HG03442 (cell line): ENCODE results near the gene RABAC1.
"Not testable (repeated sequence)": the region's sequence is repeated elsewhere in the genome, so short reads cannot be mapped to it uniquely, and the experiment has no call there.

Source experiments
- ATAC-seq: cut with Tn5 transposase; IDR thresholded peaks from one replicate; pipeline ENCODE4 v1.9.1; 2021; ENCODE audit warnings: mild to moderate bottlenecking, moderate library complexity; ENCODE audit not compliant: unreplicated experiment

The RABAC1 gene

DNA sequence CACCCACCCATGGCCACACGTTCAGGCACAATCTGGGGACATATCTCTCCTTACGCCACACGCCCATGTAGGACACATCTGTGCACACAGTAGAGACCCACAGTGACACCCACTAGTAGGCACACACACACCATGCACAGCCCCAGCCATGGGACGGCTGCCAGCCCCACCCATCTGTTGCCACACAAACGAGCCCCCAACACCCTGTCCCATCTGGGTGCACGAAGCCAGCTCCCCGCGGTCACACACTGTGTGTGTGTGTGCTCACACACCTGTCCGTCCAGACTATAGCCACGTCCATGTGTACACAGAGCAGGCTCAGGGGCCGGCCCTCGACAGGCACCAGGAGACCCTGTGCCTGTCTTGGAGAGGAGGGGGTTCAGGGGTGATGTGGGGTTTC lies 41.4 kb downstream of the RABAC1 start:
- ATAC-seq = no peak

DNA sequence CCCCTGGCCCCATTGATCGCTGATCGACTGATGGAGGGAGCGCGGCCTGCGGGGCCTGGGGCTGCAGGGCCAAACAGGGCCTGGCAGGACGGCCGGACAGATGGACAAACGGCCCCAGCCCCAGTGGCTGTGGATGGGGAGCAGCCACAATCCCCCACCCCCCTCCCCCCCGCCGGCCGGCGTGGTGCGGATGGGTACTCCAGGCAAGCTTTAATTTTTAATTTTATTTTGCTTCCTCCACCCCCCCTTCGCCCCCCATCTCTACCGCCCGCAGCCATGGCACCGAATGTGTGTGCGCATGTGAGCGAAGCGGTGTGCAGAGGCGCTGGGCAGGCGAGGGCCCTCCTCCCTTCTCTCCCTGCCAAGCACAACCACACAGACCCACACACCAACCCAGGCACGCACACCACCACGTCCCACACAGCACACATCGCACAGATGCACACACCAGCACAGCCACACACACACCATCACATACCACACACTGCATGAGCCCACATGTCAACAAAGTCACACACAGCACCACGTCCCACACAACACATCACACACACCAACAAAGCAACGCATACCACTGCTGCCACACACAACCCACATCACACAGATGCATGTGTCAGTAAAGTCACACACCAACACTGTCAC lies 43.2 kb downstream of the RABAC1 start:
- no peak for ATAC-seq

DNA sequence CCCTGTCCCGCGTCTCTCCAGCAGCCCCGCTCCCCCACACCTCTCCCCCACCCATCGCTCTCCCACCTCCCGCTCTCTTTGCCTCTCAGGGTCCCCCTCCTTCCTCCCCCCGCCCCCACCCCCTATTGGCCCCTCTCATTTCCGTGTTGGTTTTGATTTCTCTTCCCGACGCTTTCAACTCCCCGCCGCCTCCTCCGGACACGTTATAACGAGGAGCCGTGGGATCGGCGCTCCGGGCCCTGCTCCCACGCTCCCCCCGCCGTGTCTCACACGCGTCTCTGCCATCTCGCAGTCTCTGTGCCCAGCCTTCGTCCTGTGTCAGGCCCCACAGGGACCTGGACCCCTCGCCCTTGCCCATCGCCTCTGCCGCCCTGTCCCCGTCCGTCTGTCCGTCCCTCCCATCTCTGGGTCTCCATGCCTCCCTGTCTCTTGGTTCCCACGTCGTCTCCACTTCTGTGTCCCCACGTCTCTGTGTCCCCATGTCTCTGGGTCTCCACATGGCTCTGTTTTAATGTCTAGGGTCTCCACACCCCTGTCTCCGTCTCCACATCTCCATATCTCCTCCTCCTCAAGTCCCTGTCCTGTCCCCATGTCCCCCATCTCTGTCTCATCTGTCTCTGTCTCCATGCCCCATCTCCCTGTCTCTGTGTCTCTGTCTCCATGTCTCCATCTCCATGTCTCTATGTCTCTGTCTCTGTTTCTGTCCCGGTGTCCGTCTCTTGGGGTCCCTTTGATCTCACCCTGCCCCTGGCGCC lies 43.9 kb downstream of the RABAC1 start:
- ATAC-seq = no peak

DNA sequence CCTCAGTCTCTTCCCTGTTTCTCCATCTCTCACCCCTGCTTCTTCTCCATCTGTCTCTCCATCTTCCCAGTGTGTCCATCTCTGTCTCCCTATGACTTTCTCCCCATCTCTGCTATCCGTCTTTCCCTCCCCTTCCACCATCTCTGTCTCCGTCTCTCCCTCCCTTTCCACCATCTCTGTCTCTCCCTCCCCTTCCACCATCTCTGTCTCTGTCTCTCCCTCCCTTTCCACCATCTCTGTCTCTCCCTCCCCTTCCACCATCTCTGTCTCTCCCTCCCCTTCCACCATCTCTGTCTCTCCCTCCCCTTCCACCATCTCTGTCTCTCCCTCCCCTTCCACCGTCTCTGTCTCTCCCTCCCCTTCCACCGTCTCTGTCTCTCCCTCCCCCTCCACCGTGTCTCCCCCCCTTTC lies 44.7 kb downstream of the RABAC1 start:
- not testable (repeated sequence) for ATAC-seq

DNA sequence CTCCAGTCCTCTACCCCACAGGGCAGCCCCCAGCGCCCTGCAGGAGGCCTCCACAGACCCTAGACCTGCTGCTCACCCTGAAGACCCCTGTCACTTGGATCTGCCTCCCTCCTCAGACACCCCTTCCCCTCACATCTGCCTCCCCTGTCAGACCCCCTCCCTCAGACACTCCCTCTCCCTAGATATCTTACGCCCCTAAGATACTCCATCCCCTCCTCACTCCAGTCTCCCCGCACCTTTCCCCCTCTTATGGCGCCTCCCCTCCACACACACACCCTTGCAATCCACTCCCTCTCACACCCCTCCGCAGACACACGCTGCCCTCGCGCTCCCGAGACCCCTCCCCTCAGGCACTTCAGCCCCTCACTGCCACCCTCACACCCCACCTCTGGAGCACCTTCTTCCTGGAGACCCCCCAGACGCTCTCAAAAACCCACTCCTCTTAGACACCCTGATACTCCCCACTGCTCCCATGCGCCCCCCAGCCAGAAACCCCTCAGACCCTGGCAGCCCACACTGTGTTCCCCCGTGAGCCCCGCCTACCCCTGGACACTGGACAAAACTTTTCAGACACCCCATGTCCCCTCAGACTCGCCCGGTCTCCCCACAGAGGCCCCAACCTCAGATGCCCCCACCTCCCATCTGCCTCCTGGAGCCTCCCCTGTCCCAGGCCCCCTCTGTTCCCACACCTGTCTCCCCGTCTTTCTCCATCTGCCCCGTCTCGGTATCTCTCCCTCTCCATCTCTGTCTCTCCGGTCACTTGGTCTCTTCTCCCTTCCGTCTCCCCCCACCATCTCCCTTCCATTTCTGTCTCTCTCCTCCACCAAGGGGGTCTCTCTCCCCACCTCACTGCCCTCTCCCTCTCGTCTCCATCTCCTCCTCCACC lies 45.3 kb downstream of the RABAC1 start:
- ATAC-seq = no peak

DNA sequence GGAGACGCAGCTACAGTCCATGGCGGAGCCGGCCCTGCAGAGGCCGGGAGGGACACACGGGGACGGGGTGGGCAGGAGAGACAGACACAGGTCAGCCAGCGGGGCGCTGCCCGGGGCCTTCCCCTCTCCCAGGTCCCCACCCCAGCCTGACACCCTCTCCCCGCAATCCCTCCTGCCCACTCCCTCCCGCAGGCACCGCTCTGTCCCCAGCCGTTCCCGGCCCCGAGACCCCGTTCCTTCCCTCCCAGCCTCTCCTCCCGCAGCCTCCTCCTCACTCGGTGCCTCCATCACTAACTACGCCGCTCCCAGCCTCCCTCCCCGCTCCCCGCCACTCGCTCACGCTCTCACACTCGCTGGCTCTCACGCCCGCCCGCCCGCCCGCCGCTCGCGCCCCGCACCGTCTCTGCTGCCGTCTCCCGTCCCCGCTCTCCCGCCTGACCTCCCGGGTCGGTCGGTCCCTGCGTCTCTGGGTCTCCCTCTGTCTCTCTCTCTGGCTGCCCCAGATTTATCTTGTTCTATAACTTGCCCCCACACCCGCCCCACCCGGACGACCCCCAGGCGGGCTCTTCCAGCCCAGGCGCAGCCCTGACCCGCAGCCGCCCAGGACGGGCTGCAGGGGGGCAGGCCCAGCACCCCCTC lies 46.1 kb downstream of the RABAC1 start:
- no peak for ATAC-seq

DNA sequence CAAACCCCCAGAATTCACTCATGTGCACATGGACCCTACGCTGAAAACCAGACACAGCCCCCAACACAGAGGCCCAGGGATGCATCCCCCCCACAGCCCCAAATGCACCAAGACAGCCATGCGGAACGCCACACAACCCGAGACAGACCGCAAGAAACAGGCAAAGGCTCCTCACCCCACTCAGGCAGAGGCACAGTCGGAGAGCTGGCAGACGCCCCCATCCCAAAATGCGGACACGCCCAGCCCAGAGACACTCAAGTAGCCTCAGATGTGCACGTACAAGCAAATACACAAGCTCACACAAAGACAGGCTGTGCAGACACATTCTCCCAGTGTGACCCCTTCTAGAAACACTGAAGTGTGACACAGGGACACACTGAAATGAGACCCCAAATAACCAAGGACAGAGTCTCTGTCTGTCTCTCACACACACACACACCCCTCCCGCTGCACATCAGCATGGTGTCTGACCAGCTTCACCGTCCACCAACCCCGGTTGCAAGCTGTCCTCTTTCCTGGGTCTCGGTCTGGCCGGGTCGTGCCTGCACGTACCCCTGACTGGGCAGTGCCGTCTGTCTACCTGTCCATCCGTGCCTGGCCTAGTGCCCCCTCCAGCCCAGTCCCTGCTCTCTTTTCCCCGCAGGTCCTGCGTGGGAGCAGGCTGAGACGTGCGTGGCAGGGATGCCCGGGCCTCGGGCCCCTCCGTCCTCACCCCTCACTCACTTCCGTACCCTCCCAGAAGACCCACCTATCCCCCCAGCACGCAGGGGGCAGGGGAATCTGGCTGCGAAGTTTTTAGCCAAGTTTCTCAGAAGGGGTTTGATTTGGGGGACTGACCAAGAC lies 47.0 kb downstream of the RABAC1 start:
- no peak for ATAC-seq

DNA sequence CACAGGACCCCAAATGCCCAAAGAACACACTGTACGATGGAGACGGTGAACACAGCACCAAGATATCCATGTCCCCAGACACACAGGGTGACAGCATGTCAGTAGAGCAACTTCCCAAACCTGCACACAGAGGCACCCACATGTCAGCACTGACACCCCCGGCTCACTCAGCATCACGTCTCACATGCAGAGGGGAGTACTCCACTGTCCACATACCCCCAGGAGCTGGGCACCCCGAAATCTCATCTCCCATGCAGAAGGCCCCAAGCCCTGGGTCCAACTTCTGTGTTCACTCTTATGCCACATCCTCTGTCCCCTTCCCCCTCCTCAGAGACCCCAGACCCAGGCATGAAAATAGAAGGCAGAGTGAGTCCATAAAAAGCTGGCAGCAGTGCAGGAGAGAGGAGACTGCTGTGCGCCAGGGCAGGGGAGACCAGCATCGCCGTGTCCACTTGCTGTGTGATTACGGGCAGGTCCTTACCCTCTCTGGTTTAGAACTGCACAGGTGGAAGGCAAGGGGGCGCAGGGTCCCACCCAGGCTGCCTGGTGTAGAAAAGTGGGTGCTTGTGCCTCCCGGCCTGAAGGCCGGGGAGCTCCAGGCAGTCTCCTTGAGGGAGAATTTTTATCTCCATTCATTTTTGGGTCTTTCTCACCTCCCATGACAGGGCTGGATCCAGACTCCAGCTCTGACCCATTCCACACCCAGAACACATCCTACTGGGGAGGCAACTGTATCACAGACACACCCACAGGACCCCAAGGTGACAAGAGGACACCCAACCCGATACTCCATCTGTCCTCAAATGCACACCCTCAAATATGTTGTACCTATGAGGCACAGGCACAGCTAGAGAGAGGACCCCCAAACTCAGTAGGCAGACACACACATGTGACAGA lies 47.9 kb downstream of the RABAC1 start:
- no peak for ATAC-seq

DNA sequence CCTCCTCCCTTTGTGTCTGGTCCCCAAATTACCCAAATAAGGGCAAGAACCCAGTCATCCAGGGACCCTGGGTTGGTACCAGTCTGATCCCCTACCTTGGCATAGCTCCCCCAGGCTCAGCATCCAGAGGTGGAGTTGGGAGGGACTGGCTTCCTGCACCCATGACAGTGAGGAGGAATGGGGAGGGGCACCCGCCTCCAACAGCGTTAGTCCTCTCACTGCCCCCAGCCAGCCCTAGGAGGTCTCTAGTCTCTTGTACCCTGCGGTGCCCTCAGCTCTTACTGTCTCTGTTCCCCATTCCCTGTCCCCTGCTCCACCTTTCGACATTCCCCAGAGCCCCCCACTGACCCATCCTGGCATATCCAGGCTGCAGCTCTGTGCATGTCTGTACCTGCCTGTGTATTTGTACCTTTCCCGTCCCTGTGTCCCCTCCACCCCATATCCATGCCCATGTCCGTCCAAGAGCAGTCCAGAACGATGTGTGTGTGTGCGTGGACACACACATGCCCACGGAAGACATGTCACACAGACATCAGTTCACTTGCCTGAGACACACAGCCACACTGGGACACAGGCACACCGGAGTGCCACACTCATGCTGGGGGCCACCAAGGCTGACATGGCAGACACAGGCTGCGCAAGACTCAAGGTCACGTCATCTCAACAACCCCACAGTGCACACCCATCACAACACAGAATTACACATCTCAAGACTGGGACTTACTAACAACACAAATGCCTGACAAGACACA lies 48.7 kb downstream of the RABAC1 start:
- ATAC-seq = no peak

DNA sequence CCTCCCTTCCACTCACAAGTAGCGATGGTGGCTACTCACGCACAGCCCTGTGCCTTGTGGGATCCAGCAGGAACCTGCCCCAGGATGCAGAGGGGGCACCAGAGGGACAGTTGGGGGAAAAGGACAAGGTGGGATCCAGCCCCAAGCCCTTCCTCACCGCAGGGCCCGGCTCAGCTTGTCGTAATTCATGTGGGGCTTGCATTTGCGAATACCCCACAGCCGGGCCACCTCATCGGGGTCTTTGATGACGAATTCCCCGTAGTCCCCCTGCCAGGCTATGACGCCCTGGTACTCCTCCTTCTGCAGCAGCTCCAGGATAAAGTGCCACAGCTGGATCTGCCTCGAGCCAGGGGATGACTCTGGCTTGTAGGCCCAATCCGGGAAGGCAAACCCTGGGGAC lies 49.4 kb downstream of the RABAC1 start:
- no peak for ATAC-seq

DNA sequence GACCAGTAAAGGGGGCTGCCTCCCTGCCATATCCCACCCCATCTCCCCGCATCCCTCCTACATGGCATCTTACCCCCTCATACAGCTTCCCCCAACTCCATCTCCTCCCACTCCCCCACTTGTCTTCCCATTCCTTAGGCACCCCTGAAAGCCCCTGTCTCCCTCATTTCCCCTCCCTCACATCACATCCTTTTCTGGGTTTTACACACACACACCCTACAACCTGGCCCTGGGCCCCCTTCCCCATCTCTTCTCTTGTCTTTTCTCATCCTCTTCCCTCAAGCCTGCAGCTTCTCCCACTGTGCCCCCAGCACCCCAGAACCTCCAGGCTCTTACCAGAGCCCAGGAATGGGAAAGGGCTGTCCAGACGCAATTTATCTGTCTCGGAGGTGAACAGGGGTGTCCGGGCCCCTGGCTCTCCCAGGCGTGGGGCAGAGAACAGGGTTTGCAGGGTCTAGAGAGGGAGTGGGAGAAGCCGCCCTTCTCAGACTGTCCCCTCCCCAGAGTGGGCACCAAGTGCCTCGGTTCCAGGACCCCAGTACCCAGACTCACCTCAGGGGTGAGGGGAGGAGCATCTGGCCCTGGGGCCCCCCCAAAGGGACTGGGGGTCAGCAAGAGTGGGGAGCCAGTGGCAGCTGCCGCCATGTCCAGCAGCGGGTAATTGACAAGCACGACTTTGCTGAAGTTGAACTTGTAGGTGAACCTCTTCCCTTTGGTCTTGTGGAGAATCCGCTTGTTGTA lies 50.2 kb downstream of the RABAC1 start:
- ATAC-seq = no peak

DNA sequence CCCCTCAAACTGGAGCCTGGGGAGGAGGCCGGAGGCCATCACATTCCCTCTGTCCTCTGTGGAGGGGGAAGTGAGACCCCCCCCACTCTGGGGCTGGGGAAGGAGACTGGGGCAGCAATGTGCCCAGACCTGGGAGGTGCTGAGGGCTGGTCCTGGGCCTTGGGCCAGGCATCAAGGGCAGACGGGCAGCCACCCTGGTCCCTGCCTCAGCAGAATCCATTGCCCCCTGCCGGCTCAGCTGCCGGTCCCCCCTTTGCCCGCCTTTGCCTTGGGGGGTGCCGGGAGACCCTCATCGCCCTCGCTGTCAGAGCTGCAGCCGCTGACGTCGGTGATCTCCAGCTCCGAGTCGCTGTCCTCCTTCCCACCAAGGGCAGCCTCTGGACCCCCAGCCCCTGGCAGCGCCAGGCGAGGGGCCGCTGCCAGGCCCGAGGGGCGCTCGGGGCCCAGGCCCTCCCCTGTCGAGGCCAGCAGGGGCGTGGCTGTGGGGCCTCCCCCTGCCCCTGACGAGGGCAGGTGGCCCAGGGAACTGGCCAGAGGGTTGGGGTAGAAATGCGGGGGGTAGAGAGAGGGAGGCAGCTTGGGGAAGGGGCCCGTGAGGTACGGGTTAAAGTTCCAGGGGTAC lies 51.0 kb downstream of the RABAC1 start:
- no peak for ATAC-seq

DNA sequence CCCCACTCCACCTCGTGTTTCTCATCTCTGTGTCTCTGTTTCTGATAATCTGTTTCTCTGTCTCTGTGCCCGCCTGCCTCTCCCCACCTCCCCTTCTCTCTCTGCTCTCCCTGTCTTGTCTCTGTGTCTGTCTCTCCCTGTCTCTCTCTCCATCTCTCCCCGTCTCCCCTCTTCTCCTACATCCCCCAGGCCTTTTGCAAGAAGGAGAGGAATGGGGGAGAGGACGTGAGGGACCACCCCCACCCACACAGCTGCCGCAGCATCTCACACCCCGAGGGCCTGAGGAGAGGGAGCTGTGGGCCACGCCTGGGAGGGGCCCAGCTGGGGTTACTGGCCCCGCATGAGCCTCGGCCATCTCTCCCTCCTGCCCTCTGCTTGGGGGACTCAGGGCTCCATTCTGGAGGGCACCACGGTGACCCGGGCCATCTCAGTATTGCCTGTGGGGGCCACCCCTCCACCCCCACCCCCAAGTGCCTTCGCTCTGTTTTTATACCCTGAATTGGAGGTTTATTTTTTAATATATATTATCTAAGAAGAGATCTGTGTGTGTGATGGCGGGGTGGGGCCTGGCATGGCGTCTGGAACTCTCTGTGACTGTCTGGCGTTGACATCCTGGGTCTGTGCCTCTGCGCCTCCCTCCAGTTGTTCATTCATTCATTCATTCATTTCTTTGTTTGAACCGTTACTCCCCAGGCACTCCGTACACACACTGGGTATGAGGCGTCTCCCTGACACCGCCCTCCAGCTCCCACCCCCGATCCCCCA lies 52.0 kb downstream of the RABAC1 start:
- ATAC-seq = no peak
